GM12874 (cell line): ENCODE results near the gene SHTN1.

ENCODE experiments used
- CTCF ChIP-seq: IDR thresholded peaks from 2 replicates; pipeline ENCODE4 v1.5.1; 2011; ENCODE audit warnings: low read depth, mild to moderate bottlenecking, control low read depth, low read length, moderate library complexity; ENCODE audit not compliant: insufficient read depth

SHTN1 gene

GRCh38 chr10:116985611-116986010, 19.4 kb downstream of the SHTN1 start:
- TF ChIP-seq CTCF = no peak

- no peak for TF ChIP-seq CTCF
Measured at GRCh38 chr10:116984202-116984990, 20.6 kb downstream of the SHTN1 start.

GRCh38 chr10:116980041-116980440, 24.9 kb downstream of the SHTN1 start:
- TF ChIP-seq CTCF = no peak

GRCh38 chr10:116978901-116979300, 26.1 kb downstream of the SHTN1 start:
- TF ChIP-seq CTCF = no peak

- TF ChIP-seq CTCF = no peak
Measured at GRCh38 chr10:116974456-116975005, 30.5 kb downstream of the SHTN1 start.

GRCh38 chr10:116973946-116974455, 31.0 kb downstream of the SHTN1 start:
- TF ChIP-seq CTCF = no peak

- no peak for TF ChIP-seq CTCF
Measured at GRCh38 chr10:116973371-116973905, 31.5 kb downstream of the SHTN1 start.
